ENCODE measurements around the gene ICA1L. TPM values are rescaled to one million over a fixed set of nuclear protein-coding genes. Genes with fewer than 3 reads are reported as not detected.

ICA1L gene
- polyA plus RNA-seq, 1 of the 3 experiments (the other 2 are of a cell fraction): 3.7 TPM

DNA sequence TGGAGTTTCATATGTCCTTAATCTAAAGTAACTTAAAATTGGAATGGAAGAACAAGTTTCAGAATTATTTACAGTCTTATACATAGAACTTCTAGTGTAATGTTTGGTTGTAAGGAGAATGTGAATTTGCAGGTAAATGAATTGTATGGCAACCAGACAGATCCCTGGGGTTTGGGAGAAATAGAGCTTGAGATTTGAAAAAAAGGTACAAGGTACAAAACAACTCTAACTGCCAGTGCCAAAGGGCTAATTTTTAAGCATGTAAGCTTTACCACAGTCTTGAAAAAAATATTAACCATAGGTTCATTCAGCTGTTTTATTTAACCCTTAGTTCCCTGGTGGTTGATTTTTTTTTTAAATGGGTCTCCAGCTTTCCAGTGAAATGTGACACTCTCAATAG lies 103.3 kb downstream of the ICA1L start:
- TF ChIP-seq, protein P1, sequence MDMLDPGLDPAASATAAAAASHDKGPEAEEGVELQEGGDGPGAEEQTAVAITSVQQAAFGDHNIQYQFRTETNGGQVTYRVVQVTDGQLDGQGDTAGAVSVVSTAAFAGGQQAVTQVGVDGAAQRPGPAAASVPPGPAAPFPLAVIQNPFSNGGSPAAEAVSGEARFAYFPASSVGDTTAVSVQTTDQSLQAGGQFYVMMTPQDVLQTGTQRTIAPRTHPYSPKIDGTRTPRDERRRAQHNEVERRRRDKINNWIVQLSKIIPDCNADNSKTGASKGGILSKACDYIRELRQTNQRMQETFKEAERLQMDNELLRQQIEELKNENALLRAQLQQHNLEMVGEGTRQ (IDR thresholded peaks at IDR 0.05; ENCODE audit: borderline replicate concordance, low read depth, low read length): no peak
- TF ChIP-seq FOXJ3 (CRISPR knock-in tag; IDR thresholded peaks at IDR 0.05) (no peak), POLR2AphosphoS5 (IDR thresholded peaks at IDR 0.05; ENCODE audit: low read depth, low read length) (no peak), RFX5 (IDR thresholded peaks at IDR 0.05; ENCODE audit: low read length) (no peak), MXI1 (IDR thresholded peaks at IDR 0.05; ENCODE audit: low read depth, low read length) (no peak), MEF2A (IDR thresholded peaks at IDR 0.05; ENCODE audit: borderline replicate concordance, low read depth) (no peak), SIN3A (IDR thresholded peaks at IDR 0.05; ENCODE audit: borderline replicate concordance, low read depth, low read length) (no peak), RXRA (IDR thresholded peaks at IDR 0.05; ENCODE audit: borderline replicate concordance, low read depth) (no peak), GABPA (IDR thresholded peaks at IDR 0.05; ENCODE audit: low read depth) (no peak), JUND (IDR thresholded peaks at IDR 0.05) (no peak)
- TF ChIP-seq, protein P2, sequence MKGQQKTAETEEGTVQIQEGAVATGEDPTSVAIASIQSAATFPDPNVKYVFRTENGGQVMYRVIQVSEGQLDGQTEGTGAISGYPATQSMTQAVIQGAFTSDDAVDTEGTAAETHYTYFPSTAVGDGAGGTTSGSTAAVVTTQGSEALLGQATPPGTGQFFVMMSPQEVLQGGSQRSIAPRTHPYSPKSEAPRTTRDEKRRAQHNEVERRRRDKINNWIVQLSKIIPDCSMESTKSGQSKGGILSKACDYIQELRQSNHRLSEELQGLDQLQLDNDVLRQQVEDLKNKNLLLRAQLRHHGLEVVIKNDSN (IDR thresholded peaks at IDR 0.05; ENCODE audit: borderline replicate concordance, low read depth): no peak
- TF ChIP-seq, protein P3, sequence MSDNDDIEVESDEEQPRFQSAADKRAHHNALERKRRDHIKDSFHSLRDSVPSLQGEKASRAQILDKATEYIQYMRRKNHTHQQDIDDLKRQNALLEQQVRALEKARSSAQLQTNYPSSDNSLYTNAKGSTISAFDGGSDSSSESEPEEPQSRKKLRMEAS (IDR thresholded peaks at IDR 0.05; ENCODE audit: low read depth): no peak
- TF ChIP-seq, protein P4, sequence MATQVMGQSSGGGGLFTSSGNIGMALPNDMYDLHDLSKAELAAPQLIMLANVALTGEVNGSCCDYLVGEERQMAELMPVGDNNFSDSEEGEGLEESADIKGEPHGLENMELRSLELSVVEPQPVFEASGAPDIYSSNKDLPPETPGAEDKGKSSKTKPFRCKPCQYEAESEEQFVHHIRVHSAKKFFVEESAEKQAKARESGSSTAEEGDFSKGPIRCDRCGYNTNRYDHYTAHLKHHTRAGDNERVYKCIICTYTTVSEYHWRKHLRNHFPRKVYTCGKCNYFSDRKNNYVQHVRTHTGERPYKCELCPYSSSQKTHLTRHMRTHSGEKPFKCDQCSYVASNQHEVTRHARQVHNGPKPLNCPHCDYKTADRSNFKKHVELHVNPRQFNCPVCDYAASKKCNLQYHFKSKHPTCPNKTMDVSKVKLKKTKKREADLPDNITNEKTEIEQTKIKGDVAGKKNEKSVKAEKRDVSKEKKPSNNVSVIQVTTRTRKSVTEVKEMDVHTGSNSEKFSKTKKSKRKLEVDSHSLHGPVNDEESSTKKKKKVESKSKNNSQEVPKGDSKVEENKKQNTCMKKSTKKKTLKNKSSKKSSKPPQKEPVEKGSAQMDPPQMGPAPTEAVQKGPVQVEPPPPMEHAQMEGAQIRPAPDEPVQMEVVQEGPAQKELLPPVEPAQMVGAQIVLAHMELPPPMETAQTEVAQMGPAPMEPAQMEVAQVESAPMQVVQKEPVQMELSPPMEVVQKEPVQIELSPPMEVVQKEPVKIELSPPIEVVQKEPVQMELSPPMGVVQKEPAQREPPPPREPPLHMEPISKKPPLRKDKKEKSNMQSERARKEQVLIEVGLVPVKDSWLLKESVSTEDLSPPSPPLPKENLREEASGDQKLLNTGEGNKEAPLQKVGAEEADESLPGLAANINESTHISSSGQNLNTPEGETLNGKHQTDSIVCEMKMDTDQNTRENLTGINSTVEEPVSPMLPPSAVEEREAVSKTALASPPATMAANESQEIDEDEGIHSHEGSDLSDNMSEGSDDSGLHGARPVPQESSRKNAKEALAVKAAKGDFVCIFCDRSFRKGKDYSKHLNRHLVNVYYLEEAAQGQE (IDR thresholded peaks at IDR 0.05; ENCODE audit: low read depth, low read length): no peak
- DNase-seq: no peak
- Histone ChIP-seq H3K4me3 (ENCODE audit: low read depth in 2 of 2, low read length in 1 of 2) (no peak overlapping the region), H3K9me2 (no peaks in the 10 kb centered on the region), H3K36me3 (replicated peaks in 1 of 2; ENCODE audit: control insufficient read depth in 1 of 2, insufficient read depth in 2 of 2, low read length in 1 of 2) (peaks cover 3 to 6% of the 10 kb centered on the region in 2 experiments), H3K9ac (no peak overlapping the region), H3F3A (replicated peaks; ENCODE audit: insufficient read depth) (no peaks in the 10 kb centered on the region), H3K4me1 (ENCODE audit: control insufficient read depth in 1 of 2, insufficient read depth in 2 of 2, low read depth in 1 of 2, low read length in 1 of 2) (no peaks in the 10 kb centered on the region), H2AFZ (ENCODE audit: low read depth) (no peak overlapping the region), H3K4me2 (no peak overlapping the region), H3K79me2 (ENCODE audit: insufficient read depth) (no peaks in the 10 kb centered on the region), H3K9me3 (no peaks in the 10 kb centered on the region), H3K27me3 (ENCODE audit: insufficient read depth) (no peaks in the 10 kb centered on the region), H3K27ac (ENCODE audit: low read depth in 2 of 2, low read length in 1 of 2) (no peak overlapping the region), H4K20me1 (ENCODE audit: insufficient read depth) (no peaks in the 10 kb centered on the region)
- ChIA-PET CTCF (interaction anchor here (1.0 kb wide), 1 partner anchor 1047 kb away, joined by 3 read pairs; no protein-coding TSS in a partner anchor), POLR2A (no interaction called here)
